VCaP (cell line): ENCODE results near the gene CFAP141.

Experiments
- H3K27ac ChIP-seq: fragments of 450-650 bp; 2 replicates; pipeline ENCODE4 v1.5.1; 2017
- CTCF ChIP-seq: fragments of 450-650 bp; conservative IDR thresholded peaks from 2 replicates; pipeline ENCODE4 v1.5.1; 2017; ENCODE audit warnings: mild to moderate bottlenecking, moderate library complexity

Gene CFAP141

GRCh38 chr1:154166207-154166606 is 39.9 kb downstream of the CFAP141 start:
- no peak overlapping the region for H3K27ac ChIP-seq
- no peak for TF ChIP-seq CTCF

- no peak overlapping the region for H3K27ac ChIP-seq
- no peak for TF ChIP-seq CTCF
Observed at GRCh38 chr1:154159554-154159953, 46.6 kb downstream of the CFAP141 start.

- H3K27ac ChIP-seq: no peak overlapping the region
- TF ChIP-seq CTCF: no peak
Observed at GRCh38 chr1:154158307-154159125, 47.6 kb downstream of the CFAP141 start.

- no peak for TF ChIP-seq CTCF
- 0 out of 2 replicates have a peak overlapping the region, but pooled peaks have one; percentile 70 for H3K27ac ChIP-seq
Observed at GRCh38 chr1:154157520-154158306, 48.4 kb downstream of the CFAP141 start.

- TF ChIP-seq CTCF: no peak
- peak overlapping the region; percentile 70 for H3K27ac ChIP-seq
Observed at GRCh38 chr1:154155251-154155650, 50.9 kb downstream of the CFAP141 start.

- no peak for TF ChIP-seq CTCF
- peak within 1 kb of the TSS; percentile 70 for H3K27ac ChIP-seq
Observed at GRCh38 chr1:154154534-154155191, 51.5 kb downstream of the CFAP141 start, which contains the start of gene NUP210L. TSS of gene NUP210L (minus strand) at chr1:154155073.

GRCh38 chr1:154154053-154154452 is 52.1 kb downstream of the CFAP141 start:
- peak overlapping the region; percentile 70 for H3K27ac ChIP-seq
- no peak for TF ChIP-seq CTCF
